OCI-LY3 (cell line): ENCODE measurements around the gene GDAP2.

Source experiments
- CTCF ChIP-seq: fragments of 200-600, 300-600 bp; sonication (generic); IDR thresholded peaks from 2 replicates; pipeline ENCODE4 v1.5.1; 2014; ENCODE audit warnings: antibody characterized with exemption, low read length, low read depth
- EZH2phosphoT487 ChIP-seq: fragments of 200-600 bp; shearing (Covaris generic); IDR thresholded peaks from 2 replicates; pipeline ENCODE4 v1.6.1; 2018; ENCODE audit warnings: antibody characterized with exemption, mixed run types, low read depth

- no peak for TF ChIP-seq CTCF
- TF ChIP-seq EZH2phosphoT487 = no peak
Measured at GRCh38 chr1:117928881-117929342, 509 bp downstream of the GDAP2 start.
